HG03571 (cell line): Measurements from ENCODE around the gene SCAF1.

Source experiments
- ATAC-seq: cut with Tn5 transposase; IDR thresholded peaks from one replicate; pipeline ENCODE4 v1.9.1; 2021; ENCODE audit not compliant: unreplicated experiment

Gene SCAF1

DNA sequence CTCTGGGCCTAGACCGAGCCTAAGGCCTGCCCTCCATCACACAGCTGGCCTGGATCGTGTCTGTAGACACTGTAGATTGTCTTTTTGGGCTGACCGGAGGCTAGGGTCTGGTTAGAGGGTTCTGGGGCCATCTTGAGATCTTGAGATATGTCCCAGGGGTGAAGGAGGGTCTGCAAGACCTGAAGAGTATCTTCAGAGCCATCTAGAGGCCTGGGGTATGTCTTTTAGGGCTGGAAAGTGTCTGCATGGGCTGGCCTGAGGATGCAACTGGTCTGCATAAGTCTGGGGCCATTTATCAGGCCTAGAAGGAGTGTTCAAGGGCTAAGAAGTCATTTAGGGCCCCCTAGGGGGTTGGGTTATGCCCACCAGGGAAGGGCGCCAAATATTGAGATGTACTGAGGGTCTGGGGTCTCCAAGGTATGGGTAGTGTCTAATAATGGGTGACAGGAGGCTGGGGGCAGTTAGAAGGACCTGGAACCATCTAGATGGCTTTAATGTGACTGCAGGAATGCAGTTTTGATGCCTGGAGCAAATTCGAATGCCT, 555 bp downstream of the SCAF1 start:
- no peak for ATAC-seq

DNA sequence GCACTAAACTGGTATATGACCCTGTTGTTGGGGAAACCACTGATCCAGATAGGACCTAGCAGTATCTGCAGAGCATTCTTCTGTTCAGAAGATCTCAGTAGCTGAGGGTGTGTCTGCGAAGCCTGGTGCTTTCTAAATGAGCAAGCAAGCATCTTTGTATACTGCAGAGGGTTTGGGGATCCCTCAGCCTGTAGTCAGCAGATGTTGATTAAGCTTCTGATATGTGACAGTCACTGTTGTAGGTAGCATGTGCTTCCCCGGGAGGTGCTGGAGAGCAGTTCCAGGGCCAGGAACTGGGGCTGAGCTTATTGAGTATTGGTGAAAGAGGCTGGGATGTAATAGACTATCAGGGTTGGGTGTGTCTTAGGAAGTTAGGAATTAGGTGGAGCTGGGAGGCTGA, 1.5 kb downstream of the SCAF1 start:
- ATAC-seq, result no peak

- ATAC-seq, result no peak
Observed at GRCh38 chr19:49645592-49645991, 3.6 kb downstream of the SCAF1 start.

- no peak for ATAC-seq
Observed at GRCh38 chr19:49645995-49646394, 4.0 kb downstream of the SCAF1 start.

- no peak for ATAC-seq
Observed at GRCh38 chr19:49646586-49646985, 4.6 kb downstream of the SCAF1 start.

- no peak for ATAC-seq
Observed at GRCh38 chr19:49651029-49651819, 9.2 kb downstream of the SCAF1 start.

GRCh38 chr19:49651820-49652550, 10.0 kb downstream of the SCAF1 start:
- ATAC-seq, result no peak

DNA sequence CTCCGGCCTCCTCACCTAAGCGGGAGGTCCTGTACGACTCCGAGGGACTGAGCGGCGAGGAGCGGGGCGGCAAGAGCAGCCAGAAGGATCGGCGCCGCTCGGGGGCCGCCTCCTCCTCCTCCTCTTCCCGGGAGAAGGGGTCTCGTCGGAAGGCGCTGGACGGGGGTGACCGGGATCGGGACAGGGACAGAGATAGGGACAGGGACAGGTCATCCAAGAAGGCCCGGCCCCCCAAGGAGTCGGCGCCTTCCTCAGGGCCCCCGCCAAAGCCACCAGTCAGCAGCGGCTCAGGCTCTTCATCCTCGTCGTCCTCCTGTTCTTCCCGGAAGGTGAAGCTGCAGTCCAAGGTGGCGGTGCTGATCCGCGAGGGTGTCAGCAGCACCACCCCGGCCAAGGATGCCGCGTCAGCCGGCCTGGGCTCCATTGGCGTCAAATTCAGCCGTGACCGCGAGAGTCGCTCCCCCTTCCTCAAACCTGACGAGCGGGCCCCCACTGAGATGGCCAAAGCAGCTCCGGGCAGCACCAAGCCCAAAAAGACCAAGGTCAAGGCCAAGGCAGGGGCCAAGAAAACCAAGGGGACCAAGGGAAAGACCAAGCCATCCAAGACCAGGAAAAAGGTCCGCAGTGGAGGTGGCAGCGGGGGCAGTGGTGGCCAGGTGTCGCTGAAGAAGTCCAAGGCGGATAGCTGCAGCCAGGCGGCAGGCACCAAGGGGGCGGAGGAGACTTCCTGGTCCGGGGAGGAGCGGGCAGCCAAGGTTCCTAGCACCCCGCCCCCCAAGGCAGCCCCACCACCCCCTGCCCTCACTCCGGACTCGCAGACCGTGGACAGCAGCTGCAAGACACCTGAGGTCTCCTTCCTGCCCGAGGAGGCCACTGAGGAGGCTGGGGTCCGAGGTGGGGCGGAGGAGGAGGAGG, 10.8 kb downstream of the SCAF1 start:
- no peak for ATAC-seq

DNA sequence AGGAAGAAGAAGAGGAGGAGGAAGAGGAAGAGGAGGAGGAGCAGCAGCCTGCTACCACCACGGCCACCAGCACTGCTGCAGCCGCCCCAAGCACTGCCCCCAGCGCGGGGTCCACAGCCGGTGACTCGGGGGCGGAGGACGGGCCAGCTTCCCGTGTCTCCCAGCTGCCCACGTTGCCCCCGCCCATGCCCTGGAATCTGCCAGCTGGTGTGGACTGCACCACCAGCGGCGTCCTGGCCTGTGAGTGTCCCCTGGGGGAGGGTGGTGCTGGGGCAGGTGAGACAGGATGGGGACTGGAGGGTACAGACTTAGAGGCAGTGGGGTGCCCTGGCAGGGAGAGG, 11.4 kb downstream of the SCAF1 start:
- ATAC-seq, result no peak

DNA sequence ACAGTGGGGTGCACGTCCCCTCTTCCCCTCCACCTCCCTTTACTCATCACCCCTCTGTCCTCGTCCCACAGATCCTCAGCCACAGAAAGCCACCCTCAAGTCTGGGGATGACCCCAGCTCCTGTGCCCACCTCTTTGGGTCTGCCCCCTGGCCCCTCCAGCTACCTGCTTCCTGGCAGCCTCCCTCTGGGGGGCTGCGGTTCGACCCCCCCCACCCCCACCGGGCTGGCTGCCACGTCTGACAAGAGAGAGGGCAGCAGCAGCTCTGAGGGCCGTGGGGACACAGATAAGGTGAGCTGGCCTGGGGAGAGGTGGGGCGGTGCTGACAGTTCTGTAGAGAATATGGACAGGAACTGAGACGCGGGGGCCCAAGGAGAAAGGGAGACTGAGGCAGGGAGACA, 12.6 kb downstream of the SCAF1 start:
- no peak for ATAC-seq

DNA sequence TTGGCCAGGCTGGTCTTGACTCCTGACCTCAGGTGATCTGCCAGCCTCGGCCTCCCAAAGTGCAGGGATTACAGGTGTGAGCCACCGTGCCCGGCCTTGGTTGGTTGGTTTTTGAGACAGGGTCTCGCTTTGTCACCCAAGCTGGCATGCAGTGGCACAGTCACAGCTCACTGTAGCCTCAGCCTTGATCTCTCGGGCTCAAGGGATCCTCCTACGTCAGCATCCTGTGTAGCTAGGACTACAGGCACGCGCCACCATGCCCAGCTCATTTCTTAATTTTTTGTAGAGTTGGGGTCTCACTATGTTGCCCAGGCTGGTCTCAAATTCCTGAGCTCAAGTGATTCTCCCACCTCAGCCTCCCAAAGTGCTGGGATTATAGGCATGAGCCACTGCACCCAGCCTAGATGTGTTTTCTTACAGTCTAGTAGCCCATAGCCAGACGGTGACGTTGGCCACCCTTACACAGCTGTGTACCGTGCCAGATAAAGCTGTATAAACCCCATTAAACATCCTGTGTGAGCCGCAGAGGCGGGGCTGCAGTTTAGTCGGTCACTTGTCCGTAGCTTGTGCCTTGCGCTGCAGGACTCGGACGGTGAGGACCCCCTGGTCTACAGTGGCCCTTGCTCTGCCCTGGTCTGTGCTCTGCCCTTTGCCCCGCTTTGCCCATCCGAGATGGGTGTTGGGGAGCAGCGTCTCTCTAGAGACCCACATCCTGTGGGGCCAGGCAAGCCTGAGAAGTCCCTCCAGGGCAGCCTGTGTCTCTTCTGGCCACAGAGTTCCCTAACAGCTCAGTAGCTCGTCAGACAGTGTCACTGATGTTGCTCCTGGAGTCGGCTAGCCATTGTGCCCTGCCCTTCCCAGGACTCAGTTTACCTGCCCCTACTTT, 13.8 kb downstream of the SCAF1 start:
- ATAC-seq, result no peak

GRCh38 chr19:49656456-49657109, 14.6 kb downstream of the SCAF1 start:
- no peak for ATAC-seq

DNA sequence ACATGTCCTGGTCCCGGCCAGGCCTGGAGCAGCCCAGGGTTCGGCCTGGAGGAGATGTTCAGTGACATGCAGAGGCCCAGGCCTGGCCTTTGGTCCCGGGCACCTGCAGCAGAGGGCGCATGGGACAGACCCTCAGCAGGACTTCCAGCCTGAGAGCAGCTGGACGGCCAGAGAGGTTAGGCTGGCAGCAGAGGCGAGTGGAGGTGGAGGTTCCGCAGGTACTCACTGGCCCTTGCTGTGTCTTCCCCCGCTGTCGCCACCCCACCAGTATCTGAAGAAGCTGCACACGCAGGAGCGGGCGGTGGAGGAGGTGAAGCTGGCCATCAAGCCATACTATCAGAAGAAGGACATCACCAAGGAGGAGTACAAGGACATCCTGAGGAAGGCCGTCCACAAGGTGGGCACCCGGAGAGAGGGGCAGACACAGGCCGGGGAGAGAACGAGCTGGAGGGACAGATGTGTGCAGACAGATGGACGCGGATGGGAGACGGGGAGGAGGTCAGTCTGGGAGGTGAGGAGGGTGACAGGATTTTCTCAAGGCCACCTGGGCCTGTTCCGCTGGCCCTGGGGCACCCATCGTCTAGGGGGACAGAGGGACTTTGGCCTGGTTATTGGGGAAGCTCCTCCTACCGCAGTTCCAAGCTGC, 15.6 kb downstream of the SCAF1 start:
- ATAC-seq, result no peak

GRCh38 chr19:49658139-49658517, 16.1 kb downstream of the SCAF1 start:
- ATAC-seq, result no peak

- ATAC-seq, result no peak
Observed at GRCh38 chr19:49658566-49659442, 16.8 kb downstream of the SCAF1 start.

DNA sequence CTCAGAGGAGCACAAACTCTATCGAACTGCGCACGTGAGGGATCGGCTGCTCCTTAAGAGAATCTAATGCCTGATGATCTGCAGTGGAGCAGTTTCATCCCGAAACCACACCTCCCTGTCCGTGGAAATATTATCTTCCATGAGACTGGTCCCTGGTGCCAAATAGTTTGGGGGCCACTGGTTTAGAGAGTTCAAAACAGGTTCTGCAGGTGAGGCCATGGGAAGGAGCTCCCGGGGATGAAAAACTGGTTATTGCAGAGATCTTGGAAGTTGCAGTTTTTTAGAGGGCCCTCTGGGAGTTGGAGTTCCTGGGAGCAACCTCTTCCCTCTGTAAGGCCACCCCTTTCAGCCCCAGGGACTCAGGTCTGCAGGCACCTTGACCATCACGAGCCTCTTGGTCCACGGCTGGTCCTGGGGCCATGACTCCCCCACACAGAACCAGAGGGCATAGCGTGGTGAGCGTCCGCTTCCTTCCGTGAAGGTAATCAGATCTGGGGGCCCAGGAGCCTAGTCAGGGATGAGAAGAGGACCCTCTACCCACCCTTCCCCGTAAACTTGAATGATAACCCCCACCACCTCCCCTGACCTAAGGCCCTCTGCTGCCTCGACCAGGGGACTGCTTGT, 18.4 kb downstream of the SCAF1 start:
- ATAC-seq, result no peak

GRCh38 chr19:49662011-49662410, 20.0 kb downstream of the SCAF1 start:
- ATAC-seq, result no peak

DNA sequence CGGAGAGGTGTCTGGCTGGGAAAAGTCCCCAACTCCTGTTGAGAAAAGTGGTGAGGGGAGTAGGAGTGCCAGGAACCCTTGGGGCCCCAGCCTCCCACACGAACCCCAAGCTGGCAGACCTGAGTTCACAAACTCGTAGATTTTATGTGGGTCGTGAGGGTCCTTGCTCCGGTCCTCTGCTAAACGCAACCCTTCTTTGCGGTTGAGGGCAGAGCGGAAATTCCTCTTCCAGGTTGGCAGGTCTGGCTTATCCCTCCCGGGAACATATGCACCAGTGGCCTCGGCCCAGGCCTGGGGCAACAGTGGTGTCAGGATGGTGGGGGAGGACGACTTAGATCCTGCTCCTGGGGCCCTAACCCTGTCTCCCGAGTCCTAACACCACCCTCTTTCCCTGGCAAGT, 21.2 kb downstream of the SCAF1 start:
- no peak for ATAC-seq
